H1 (cell line): ENCODE data around the gene ITPR3.

ENCODE experiments used
- EZH2 ChIP-seq: fragments of 200-600 bp; sonication (generic); IDR thresholded peaks from 2 replicates; pipeline ENCODE4 v1.7.1; 2012; ENCODE audit warnings: low read depth, mild to moderate bottlenecking, moderate library complexity, low read length, inconsistent platforms; ENCODE audit not compliant: severe bottlenecking
- FOSL1 ChIP-seq: IDR thresholded peaks from 2 replicates; pipeline ENCODE4 v1.6.1; 2011; ENCODE audit warnings: mild to moderate bottlenecking, low read depth, low read length, moderate library complexity; ENCODE audit not compliant: insufficient read depth
- KDM4A ChIP-seq: IDR thresholded peaks from one replicate; pipeline ENCODE4 v1.7.1; 2012; ENCODE audit warnings: low read depth, mild to moderate bottlenecking, moderate library complexity, low read length, inconsistent platforms; ENCODE audit not compliant: severe bottlenecking
- KDM5A ChIP-seq: fragments of 200-600 bp; IDR thresholded peaks from 2 replicates; pipeline ENCODE4 v1.7.1; 2012; ENCODE audit warnings: mild to moderate bottlenecking, low read length, inconsistent platforms, mixed read lengths
- MAFK ChIP-seq: IDR thresholded peaks from 2 replicates; pipeline ENCODE4 v1.6.1; 2012; ENCODE audit warnings: low read depth, mild to moderate bottlenecking, improper control_type of control experiment, low read length
- POLR2A ChIP-seq, 2 experiments: IDR thresholded peaks; 1 replicate in 1 of 2; 2 replicates in 1 of 2; pipeline ENCODE4 v1.6.1; 2011; ENCODE audit warnings: low read depth in 2 of 2, low read length in 2 of 2, mild to moderate bottlenecking in 2 of 2; ENCODE audit errors: control extremely low read depth in 1 of 2
- SP4 ChIP-seq: IDR thresholded peaks from 2 replicates; pipeline ENCODE4 v1.6.1; 2012; ENCODE audit warnings: low read length, inconsistent platforms
- ZNF274 ChIP-seq: IDR thresholded peaks from 2 replicates; pipeline ENCODE4 v1.7.0; 2012; ENCODE audit warnings: low read length, borderline replicate concordance; ENCODE audit errors: extremely low read depth
- TF ChIP-seq, protein P1 (sequence below), 3 experiments: IDR thresholded peaks; 1 replicate in 2 of 3; 2 replicates in 1 of 3; pipeline versions ENCODE4 v1.5.1 to v1.6.1; 2011; ENCODE audit warnings: low read length in 3 of 3, mild to moderate bottlenecking in 3 of 3, inconsistent platforms in 2 of 3, low read depth in 1 of 3, moderate library complexity in 1 of 3; ENCODE audit not compliant: insufficient read depth in 1 of 3; ENCODE audit errors: control extremely low read depth in 1 of 3
- TF ChIP-seq, protein P2 (sequence below): IDR thresholded peaks from 2 replicates; pipeline ENCODE4 v1.6.1; 2012; ENCODE audit warnings: inconsistent platforms

DNA sequence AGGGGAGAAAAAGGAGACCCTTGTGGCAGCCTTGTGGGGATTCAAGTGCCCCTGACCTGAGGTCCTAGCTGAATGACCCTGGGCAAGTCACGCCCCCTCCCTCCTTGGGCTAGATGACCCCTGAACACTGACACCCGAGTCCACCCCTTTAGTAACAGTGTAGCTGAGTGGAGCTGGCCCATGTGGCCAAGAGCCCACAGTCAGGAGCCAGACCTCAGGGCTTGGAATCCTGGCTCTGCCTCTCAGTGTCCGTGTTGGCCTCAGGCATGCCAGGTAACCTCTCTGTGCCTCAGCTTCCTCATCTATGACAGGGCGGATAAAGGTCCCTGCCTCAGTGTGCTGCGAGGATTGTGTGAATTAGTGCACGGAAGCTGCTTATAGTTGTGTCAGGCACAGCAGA, 111.3 kb downstream of the ITPR3 start:
- TF ChIP-seq POLR2A (IDR thresholded peaks at IDR 0.05; ENCODE audit: control extremely low read depth in 1 of 2, low read depth in 2 of 2, low read length in 2 of 2) = no peak
- no peak for TF ChIP-seq KDM5A
- TF ChIP-seq FOSL1 = no peak
- TF ChIP-seq, protein P1, sequence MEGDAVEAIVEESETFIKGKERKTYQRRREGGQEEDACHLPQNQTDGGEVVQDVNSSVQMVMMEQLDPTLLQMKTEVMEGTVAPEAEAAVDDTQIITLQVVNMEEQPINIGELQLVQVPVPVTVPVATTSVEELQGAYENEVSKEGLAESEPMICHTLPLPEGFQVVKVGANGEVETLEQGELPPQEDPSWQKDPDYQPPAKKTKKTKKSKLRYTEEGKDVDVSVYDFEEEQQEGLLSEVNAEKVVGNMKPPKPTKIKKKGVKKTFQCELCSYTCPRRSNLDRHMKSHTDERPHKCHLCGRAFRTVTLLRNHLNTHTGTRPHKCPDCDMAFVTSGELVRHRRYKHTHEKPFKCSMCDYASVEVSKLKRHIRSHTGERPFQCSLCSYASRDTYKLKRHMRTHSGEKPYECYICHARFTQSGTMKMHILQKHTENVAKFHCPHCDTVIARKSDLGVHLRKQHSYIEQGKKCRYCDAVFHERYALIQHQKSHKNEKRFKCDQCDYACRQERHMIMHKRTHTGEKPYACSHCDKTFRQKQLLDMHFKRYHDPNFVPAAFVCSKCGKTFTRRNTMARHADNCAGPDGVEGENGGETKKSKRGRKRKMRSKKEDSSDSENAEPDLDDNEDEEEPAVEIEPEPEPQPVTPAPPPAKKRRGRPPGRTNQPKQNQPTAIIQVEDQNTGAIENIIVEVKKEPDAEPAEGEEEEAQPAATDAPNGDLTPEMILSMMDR (IDR thresholded peaks at IDR 0.05; ENCODE audit: control extremely low read depth in 1 of 3, insufficient read depth in 1 of 3, low read depth in 1 of 3, low read length in 3 of 3) = no peak
- TF ChIP-seq, protein P2, sequence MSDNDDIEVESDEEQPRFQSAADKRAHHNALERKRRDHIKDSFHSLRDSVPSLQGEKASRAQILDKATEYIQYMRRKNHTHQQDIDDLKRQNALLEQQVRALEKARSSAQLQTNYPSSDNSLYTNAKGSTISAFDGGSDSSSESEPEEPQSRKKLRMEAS = no peak
- TF ChIP-seq SP4 = no peak
- no peak for TF ChIP-seq KDM4A
- TF ChIP-seq ZNF274 = no peak
- TF ChIP-seq EZH2 = no peak
- no peak for TF ChIP-seq MAFK
